H9 (cell line): ENCODE data around the gene FAM53B. TPM values are rescaled to one million over a fixed set of nuclear protein-coding genes. Genes with fewer than 3 reads are reported as not detected.

ENCODE experiments used
- DNase-seq: peaks from one replicate; pipeline ENCODE4 v3.0.0-alpha.2; 2017
- H2AFZ ChIP-seq: one replicate; pipeline ENCODE4 v1.6.1; 2013; ENCODE audit warnings: mild to moderate bottlenecking, low read length, control low read depth, moderate library complexity
- H2AK5ac ChIP-seq: 2 replicates; pipeline ENCODE4 v1.6.1; 2013; ENCODE audit warnings: low read length, control low read depth, mixed read lengths; ENCODE audit not compliant: insufficient read length
- H2BK120ac ChIP-seq: one replicate; pipeline ENCODE4 v1.6.1; 2013; ENCODE audit warnings: low read depth, mild to moderate bottlenecking, low read length, control low read depth, inconsistent platforms; ENCODE audit not compliant: poor library complexity, severe bottlenecking
- H2BK12ac ChIP-seq: 2 replicates; pipeline ENCODE4 v1.6.1; 2013; ENCODE audit warnings: low read length, control low read depth, mixed read lengths, low read depth; ENCODE audit not compliant: insufficient read length
- H2BK15ac ChIP-seq: 2 replicates; pipeline ENCODE4 v1.6.1; 2013; ENCODE audit warnings: low read depth, low read length, control low read depth
- H2BK20ac ChIP-seq: one replicate; pipeline ENCODE4 v1.6.1; 2013; ENCODE audit warnings: low read depth, mild to moderate bottlenecking, low read length, control low read depth, inconsistent platforms; ENCODE audit not compliant: poor library complexity, severe bottlenecking
- H2BK5ac ChIP-seq: 2 replicates; pipeline ENCODE4 v1.6.1; 2013; ENCODE audit warnings: low read length, control low read depth, mixed read lengths; ENCODE audit not compliant: insufficient read length
- H3K14ac ChIP-seq: 2 replicates; pipeline ENCODE4 v1.6.1; 2013; ENCODE audit warnings: low read length, control low read depth; ENCODE audit not compliant: insufficient read depth
- H3K18ac ChIP-seq: 2 replicates; pipeline ENCODE4 v1.6.1; 2013; ENCODE audit warnings: low read depth, mild to moderate bottlenecking, mixed read lengths, low read length, control low read depth; ENCODE audit not compliant: insufficient read length
- H3K23ac ChIP-seq: 2 replicates; pipeline ENCODE4 v1.6.1; 2013; ENCODE audit warnings: low read length, control low read depth, mixed read lengths, low read depth; ENCODE audit not compliant: insufficient read length
- H3K23me2 ChIP-seq: 2 replicates; pipeline ENCODE4 v1.6.1; 2013; ENCODE audit warnings: low read depth, mild to moderate bottlenecking, mixed read lengths, low read length, control low read depth; ENCODE audit not compliant: insufficient read length, poor library complexity, severe bottlenecking
- H3K27ac ChIP-seq: 2 replicates; pipeline ENCODE4 v1.5.1; 2013; ENCODE audit warnings: low read length, control low read depth, mixed read lengths, low read depth; ENCODE audit not compliant: insufficient read length
- H3K27me3 ChIP-seq: 2 replicates; pipeline ENCODE4 v1.6.1; 2013; ENCODE audit warnings: low read length, control low read depth, inconsistent platforms; ENCODE audit not compliant: insufficient read depth
- H3K4ac ChIP-seq: 2 replicates; pipeline ENCODE4 v1.6.1; 2013; ENCODE audit warnings: low read depth, mild to moderate bottlenecking, control low read depth, inconsistent platforms, low read length, moderate library complexity
- H3K4me1 ChIP-seq: 2 replicates; pipeline ENCODE4 v1.6.1; 2013; ENCODE audit warnings: low read length, control low read depth, inconsistent platforms; ENCODE audit not compliant: insufficient read depth
- H3K4me2 ChIP-seq: 2 replicates; pipeline ENCODE4 v1.6.1; 2013; ENCODE audit warnings: low read length, control low read depth, mixed read lengths; ENCODE audit not compliant: insufficient read length, insufficient read depth
- H3K56ac ChIP-seq: 2 replicates; pipeline ENCODE4 v1.6.1; 2013; ENCODE audit warnings: low read depth, mild to moderate bottlenecking, mixed read lengths, low read length, control low read depth; ENCODE audit not compliant: insufficient read length
- H3K79me1 ChIP-seq: 2 replicates; pipeline ENCODE4 v1.6.1; 2013; ENCODE audit warnings: low read depth, mild to moderate bottlenecking, moderate library complexity, low read length, control low read depth, inconsistent platforms; ENCODE audit not compliant: insufficient read depth, poor library complexity, severe bottlenecking
- H3K79me2 ChIP-seq: 2 replicates; pipeline ENCODE4 v1.6.1; 2013; ENCODE audit warnings: low read length, control low read depth, inconsistent platforms; ENCODE audit not compliant: insufficient read depth
- H3K9ac ChIP-seq: 2 replicates; pipeline ENCODE4 v1.6.1; 2013; ENCODE audit warnings: low read length, control low read depth, mixed read lengths; ENCODE audit not compliant: insufficient read length; ENCODE audit errors: extremely low read depth
- H3K9me3 ChIP-seq: one replicate; pipeline ENCODE4 v1.6.1; 2013; ENCODE audit warnings: low read depth, low read length, inconsistent platforms; ENCODE audit not compliant: control insufficient read depth
- H3T11ph ChIP-seq: one replicate; pipeline ENCODE4 v1.6.1; 2013; ENCODE audit warnings: mild to moderate bottlenecking, low read length, control low read depth, inconsistent platforms
- H4K20me1 ChIP-seq: one replicate; pipeline ENCODE4 v1.6.1; 2013; ENCODE audit not compliant: control insufficient read depth, insufficient read length, insufficient read depth
- H4K5ac ChIP-seq: 2 replicates; pipeline ENCODE4 v1.6.1; 2013; ENCODE audit warnings: low read depth, mild to moderate bottlenecking, mixed read lengths, low read length, control low read depth; ENCODE audit not compliant: insufficient read length
- H4K8ac ChIP-seq: replicated peaks from 2 replicates; pipeline ENCODE4 v1.6.1; 2013; ENCODE audit warnings: low read length, control low read depth, mixed read lengths, low read depth; ENCODE audit not compliant: insufficient read length
- H4K91ac ChIP-seq: 2 replicates; pipeline ENCODE4 v1.6.1; 2013; ENCODE audit warnings: low read depth, mild to moderate bottlenecking, moderate library complexity, mixed read lengths, low read length, control low read depth; ENCODE audit not compliant: insufficient read length
- H3K27ac Mint-ChIP-seq, 3 experiments: 2 replicates in 2 of 3; 3 replicates in 1 of 3; pipeline ENCODE4 v1.8.0; 2020 to 2021; ENCODE audit warnings: mixed read lengths in 3 of 3, mild to moderate bottlenecking in 1 of 3, moderate library complexity in 1 of 3
- H3K27me3 Mint-ChIP-seq: 2 replicates; pipeline ENCODE4 v1.8.0; 2021; ENCODE audit warnings: low read depth, mild to moderate bottlenecking, moderate library complexity, mixed read lengths
- H3K36me3 Mint-ChIP-seq, 3 experiments: 2 replicates in 2 of 3; 3 replicates in 1 of 3; pipeline ENCODE4 v1.8.0; 2020 to 2021; ENCODE audit warnings: low read depth in 3 of 3, mixed read lengths in 3 of 3; ENCODE audit not compliant: insufficient read depth in 1 of 3
- H3K4me1 Mint-ChIP-seq, 2 experiments: 2 replicates each; pipeline ENCODE4 v1.8.0; 2020; ENCODE audit warnings: mixed read lengths in 2 of 2
- H3K4me3 Mint-ChIP-seq, 2 experiments: 2 replicates in 1 of 2; 3 replicates in 1 of 2; pipeline ENCODE4 v1.8.0; 2020 to 2021; ENCODE audit warnings: mild to moderate bottlenecking in 2 of 2, mixed read lengths in 2 of 2, moderate library complexity in 1 of 2
- H3K9me3 Mint-ChIP-seq, 2 experiments: 2 replicates in 1 of 2; 3 replicates in 1 of 2; pipeline ENCODE4 v1.8.0; 2020; ENCODE audit warnings: mild to moderate bottlenecking in 2 of 2, mixed read lengths in 2 of 2, moderate library complexity in 1 of 2
- WGBS: extraction: QIAGEN DNeasy Blood & Tissue Kit; methylation state at CpG from one replicate; pipeline ENCODE4 v1.1.7; 2013; ENCODE audit warnings: missing lambda C conversion rate, low lambda C conversion rate, mixed read lengths; ENCODE audit not compliant: insufficient read length; ENCODE audit errors: extremely low coverage; 5-methylcytosine and 5-hydroxymethylcytosine counted together
- total RNA-seq: library from RNA; stranded (reverse); gene quantifications from 2 replicates; pipeline ENCODE4 v1.2.1, GENCODE V29; 2021
- TF ChIP-seq, protein P1 (sequence below): fragments of 200-600 bp; sonication (generic); conservative IDR thresholded peaks from 3 replicates; pipeline ENCODE4 v1.8.0; 2021; ENCODE audit warnings: antibody characterized with exemption, mild to moderate bottlenecking

The FAM53B gene
- total RNA-seq, 1 experiment from 2014 or later, result 11.5 TPM

DNA sequence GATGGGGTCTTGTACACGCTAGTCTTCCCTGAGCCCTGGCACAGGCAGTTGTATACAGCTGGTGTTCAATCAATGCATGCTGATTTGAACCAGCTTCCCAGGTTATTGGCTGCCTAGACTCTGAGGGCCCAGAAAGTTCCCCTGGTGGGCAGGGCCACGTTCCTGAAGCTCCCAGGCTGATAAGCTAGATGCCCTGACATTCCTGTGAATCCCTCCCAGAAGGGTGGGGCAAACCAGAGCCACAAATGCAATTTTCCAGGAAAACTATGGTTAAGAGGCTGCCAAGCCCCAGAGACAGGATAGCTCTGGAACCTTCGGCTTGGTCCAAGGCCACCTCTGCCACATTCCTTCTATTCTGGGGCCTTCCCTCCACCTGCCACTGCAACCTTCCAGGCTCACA, 78.2 kb downstream of the FAM53B start:
- H3T11ph ChIP-seq, result no peak overlapping the region
- TF ChIP-seq, protein P1, sequence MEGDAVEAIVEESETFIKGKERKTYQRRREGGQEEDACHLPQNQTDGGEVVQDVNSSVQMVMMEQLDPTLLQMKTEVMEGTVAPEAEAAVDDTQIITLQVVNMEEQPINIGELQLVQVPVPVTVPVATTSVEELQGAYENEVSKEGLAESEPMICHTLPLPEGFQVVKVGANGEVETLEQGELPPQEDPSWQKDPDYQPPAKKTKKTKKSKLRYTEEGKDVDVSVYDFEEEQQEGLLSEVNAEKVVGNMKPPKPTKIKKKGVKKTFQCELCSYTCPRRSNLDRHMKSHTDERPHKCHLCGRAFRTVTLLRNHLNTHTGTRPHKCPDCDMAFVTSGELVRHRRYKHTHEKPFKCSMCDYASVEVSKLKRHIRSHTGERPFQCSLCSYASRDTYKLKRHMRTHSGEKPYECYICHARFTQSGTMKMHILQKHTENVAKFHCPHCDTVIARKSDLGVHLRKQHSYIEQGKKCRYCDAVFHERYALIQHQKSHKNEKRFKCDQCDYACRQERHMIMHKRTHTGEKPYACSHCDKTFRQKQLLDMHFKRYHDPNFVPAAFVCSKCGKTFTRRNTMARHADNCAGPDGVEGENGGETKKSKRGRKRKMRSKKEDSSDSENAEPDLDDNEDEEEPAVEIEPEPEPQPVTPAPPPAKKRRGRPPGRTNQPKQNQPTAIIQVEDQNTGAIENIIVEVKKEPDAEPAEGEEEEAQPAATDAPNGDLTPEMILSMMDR, result no peak
- peaks cover 11 to 14% of the 10 kb centered on the region in 2 experiments for H3K4me1 Mint-ChIP-seq
- no peak overlapping the region for H3K9ac ChIP-seq
- H2BK12ac ChIP-seq, result no peak overlapping the region
- no peaks in the 10 kb centered on the region; a peak in 1 of 7 replicates for H3K36me3 Mint-ChIP-seq
- no peak overlapping the region for H4K8ac ChIP-seq
- no peak overlapping the region for H3K23ac ChIP-seq
- H2BK20ac ChIP-seq, result no peak overlapping the region
- H3K9me3 Mint-ChIP-seq, result no peaks in the 10 kb centered on the region
- H3K27ac Mint-ChIP-seq, result no peak overlapping the region
- no peak overlapping the region for H4K5ac ChIP-seq
- no peaks in the 10 kb centered on the region for H3K23me2 ChIP-seq
- no peak overlapping the region for H3K56ac ChIP-seq
- H3K27me3 ChIP-seq, result no peaks in the 10 kb centered on the region
- H4K91ac ChIP-seq, result no peak overlapping the region
- H3K4ac ChIP-seq, result no peak overlapping the region
- no peaks in the 10 kb centered on the region for H3K27me3 Mint-ChIP-seq
- no peak overlapping the region for H2AFZ ChIP-seq
- H3K14ac ChIP-seq, result no peak overlapping the region
- no peak overlapping the region for H2AK5ac ChIP-seq
- no peaks in the 10 kb centered on the region for H3K4me1 ChIP-seq
- no peak overlapping the region for H2BK5ac ChIP-seq
- no peaks in the 10 kb centered on the region for H4K20me1 ChIP-seq
- no peaks in the 10 kb centered on the region for H3K9me3 ChIP-seq
- no peak overlapping the region for H2BK120ac ChIP-seq
- no peaks in the 10 kb centered on the region for H3K79me2 ChIP-seq
- H3K18ac ChIP-seq, result no peak overlapping the region
- no peak overlapping the region for H3K4me3 Mint-ChIP-seq
- no peak overlapping the region for H3K27ac ChIP-seq
- no peak overlapping the region for H2BK15ac ChIP-seq
- no CpG with 5 or more reads among the region's 3 CpGs for WGBS
- no peak overlapping the region for H3K4me2 ChIP-seq
- no peaks in the 10 kb centered on the region for H3K79me1 ChIP-seq
- no peak for DNase-seq
